Measurements from ENCODE around the gene CCDC57. TPM values are rescaled to one million over a fixed set of nuclear protein-coding genes. Genes with fewer than 3 reads are reported as not detected.
A peak's percentile ranks its signal among the peaks of the same experiment; 100 is the strongest.

The CCDC57 gene
- total RNA-seq, 4 donors from 2014 or later, result 23.5 to 87.5 (median 48.3) TPM

GRCh38 chr17:82243648-82244412, 31.2 kb upstream of the CCDC57 start:
- Histone ChIP-seq H3K27me3 (no peaks in the 10 kb centered on the region), H3K36me3 (peaks cover 0 to 30% (median 22%) of the 10 kb centered on the region in 4 donors), H3K27ac (peak overlapping the region; percentile 71 to 85 (median 76)), H3K4me1 (peaks cover 57 to 83% (median 64%) of the 10 kb centered on the region in 4 donors), H3K9me3 (no peaks in the 10 kb centered on the region), H3K4me3 (no peak overlapping the region)
- no peak for DNase-seq
- intact Hi-C loops (cut with DNase I; ENCODE audit: low total_unique reads) (no loop called here), in situ Hi-C loops (cut with MboI; ENCODE audit: low pct_ligation_motif_present in 1 of 4, low pct_unique_long_range_greater_than_20kb in 1 of 4, low sequenced_read_pairs in 3 of 4) (no loop called here)
- 71 to 100% methylated on average over 1 to 19 of the region's 19 CpGs for WGBS, 2 donors (ENCODE audit: low coverage in 1 of 2)
- TF ChIP-seq POLR2A (IDR thresholded peaks at IDR 0.05), result no peak
- TF ChIP-seq CTCF (IDR thresholded peaks at IDR 0.05), result no peak
- no peak for TF ChIP-seq POLR2AphosphoS5 (IDR thresholded peaks at IDR 0.05)
- TF ChIP-seq EP300 (IDR thresholded peaks at IDR 0.05; ENCODE audit: low read depth), result no peak

- Histone ChIP-seq H3K9me3 (no peaks in the 10 kb centered on the region), H3K36me3 (peaks cover 0 to 22% (median 19%) of the 10 kb centered on the region in 4 donors), H3K27ac (peak overlapping the region; percentile 71 to 85 (median 76)), H3K27me3 (no peaks in the 10 kb centered on the region), H3K4me3 (no peak overlapping the region), H3K4me1 (peaks cover 62 to 88% (median 71%) of the 10 kb centered on the region in 4 donors)
- intact Hi-C loops (cut with DNase I; ENCODE audit: low total_unique reads), result no loop called here
- TF ChIP-seq POLR2AphosphoS5 (IDR thresholded peaks at IDR 0.05) (peak; percentile 6 to 66 (median 19)), CTCF (IDR thresholded peaks at IDR 0.05) (no peak)
- in situ Hi-C loops (cut with MboI; ENCODE audit: low pct_ligation_motif_present in 1 of 4, low pct_unique_long_range_greater_than_20kb in 1 of 4, low sequenced_read_pairs in 3 of 4), result no loop called here
- DNase-seq, result peak; percentile 65
- whole genome bisulfite sequencing, 2 donors (ENCODE audit: low coverage in 1 of 2), result 80% methylated on average over 28 of the region's 29 CpGs; no CpG with 5 or more reads in 1 of the 2 donors
Observed at GRCh38 chr17:82242977-82243647, 30.5 kb upstream of the CCDC57 start.

- peak overlapping the region; percentile 71 to 85 (median 76) for H3K27ac ChIP-seq
- in situ Hi-C loops (cut with MboI; ENCODE audit: low pct_ligation_motif_present in 1 of 4, low pct_unique_long_range_greater_than_20kb in 1 of 4, low sequenced_read_pairs in 3 of 4), result no loop called here
- no peaks in the 10 kb centered on the region for H3K9me3 ChIP-seq
- TF ChIP-seq POLR2A (IDR thresholded peaks at IDR 0.05), result no peak
- TF ChIP-seq POLR2AphosphoS5 (IDR thresholded peaks at IDR 0.05), result no peak
- TF ChIP-seq CTCF (IDR thresholded peaks at IDR 0.05), result no peak
- no peak for TF ChIP-seq EP300 (IDR thresholded peaks at IDR 0.05; ENCODE audit: low read depth)
- WGBS, 2 donors (ENCODE audit: low coverage in 1 of 2), result 29 to 63% methylated on average over 1 to 24 of the region's 24 CpGs
- H3K27me3 ChIP-seq, result no peaks in the 10 kb centered on the region
- intact Hi-C loops (cut with DNase I; ENCODE audit: low total_unique reads), result no loop called here
- H3K4me1 ChIP-seq, result peaks cover 63 to 89% (median 72%) of the 10 kb centered on the region in 4 donors
- DNase-seq, result no peak
- H3K36me3 ChIP-seq, result peaks cover 0 to 19% (median 18%) of the 10 kb centered on the region in 4 donors
- no peak overlapping the region for H3K4me3 ChIP-seq
Observed at GRCh38 chr17:82242698-82242976, 30.0 kb upstream of the CCDC57 start.

GRCh38 chr17:82241926-82242697, 29.5 kb upstream of the CCDC57 start:
- no peaks in the 10 kb centered on the region for H3K27me3 ChIP-seq
- H3K4me1 ChIP-seq, result peaks cover 58 to 89% (median 68%) of the 10 kb centered on the region in 4 donors
- H3K27ac ChIP-seq, result peak overlapping the region; percentile 71 to 85 (median 76)
- peaks cover 0 to 19% (median 15%) of the 10 kb centered on the region in 4 donors for H3K36me3 ChIP-seq
- intact Hi-C loops (cut with DNase I; ENCODE audit: low total_unique reads) (no loop called here), in situ Hi-C loops (cut with MboI; ENCODE audit: low pct_ligation_motif_present in 1 of 4, low pct_unique_long_range_greater_than_20kb in 1 of 4, low sequenced_read_pairs in 3 of 4) (no loop called here)
- H3K9me3 ChIP-seq, result no peaks in the 10 kb centered on the region
- no peak for TF ChIP-seq CTCF (IDR thresholded peaks at IDR 0.05)
- TF ChIP-seq POLR2AphosphoS5 (IDR thresholded peaks at IDR 0.05), result peak in 1 of 3 donors; percentile 9
- TF ChIP-seq POLR2A (IDR thresholded peaks at IDR 0.05), result no peak
- peak; percentile 22 for DNase-seq
- WGBS, 2 donors (ENCODE audit: low coverage in 1 of 2), result 40 to 72% methylated on average over 3 to 19 of the region's 20 CpGs
- H3K4me3 ChIP-seq, result no peak overlapping the region

All from transverse colon (tissue), 4 donors.